HL-60 (cell line): ENCODE data around the gene CLSTN2.

ENCODE experiments used
- DNase-seq, 2 experiments: peaks; one replicate each; pipeline ENCODE4 v3.0.0-alpha.2; 2010 to 2020; ENCODE audit warnings: low read depth in 1 of 2, low spot score in 1 of 2
- H3K27ac ChIP-seq: fragments of 250-450 bp; sonication (Bioruptor Pico); replicated peaks from 2 replicates; pipeline ENCODE4 v1.5.1; 2020; ENCODE audit warnings: mild to moderate bottlenecking, moderate library complexity
- H3K27me3 ChIP-seq: fragments of 250-450 bp; sonication (Bioruptor Pico); 2 replicates; pipeline ENCODE4 v1.5.1; 2021; ENCODE audit warnings: mild to moderate bottlenecking, moderate library complexity; ENCODE audit not compliant: insufficient read depth, poor library complexity, severe bottlenecking
- H3K4me3 ChIP-seq: replicated peaks from 2 replicates; pipeline ENCODE4 v1.5.1; 2011; ENCODE audit warnings: mild to moderate bottlenecking, control low read depth, low read length; ENCODE audit not compliant: insufficient read depth
- GABPA ChIP-seq: IDR thresholded peaks from 2 replicates; pipeline ENCODE4 v1.6.1; 2012; ENCODE audit warnings: low read depth
- POLR2AphosphoS5 ChIP-seq: IDR thresholded peaks from 2 replicates; pipeline ENCODE4 v1.6.1; 2012; ENCODE audit warnings: low read depth
- REST ChIP-seq: IDR thresholded peaks from 2 replicates; pipeline ENCODE4 v1.6.1; 2012; ENCODE audit warnings: low read depth; ENCODE audit not compliant: insufficient replicate concordance
- SPI1 ChIP-seq: IDR thresholded peaks from 2 replicates; pipeline ENCODE4 v1.6.1; 2012; ENCODE audit warnings: low read depth, mild to moderate bottlenecking, borderline replicate concordance
- TF ChIP-seq, protein P1 (sequence below): IDR thresholded peaks from one replicate; pipeline ENCODE4 v1.5.1; 2011; ENCODE audit warnings: low read length, control low read depth, inconsistent platforms; ENCODE audit not compliant: insufficient read depth

CLSTN2 gene

DNA sequence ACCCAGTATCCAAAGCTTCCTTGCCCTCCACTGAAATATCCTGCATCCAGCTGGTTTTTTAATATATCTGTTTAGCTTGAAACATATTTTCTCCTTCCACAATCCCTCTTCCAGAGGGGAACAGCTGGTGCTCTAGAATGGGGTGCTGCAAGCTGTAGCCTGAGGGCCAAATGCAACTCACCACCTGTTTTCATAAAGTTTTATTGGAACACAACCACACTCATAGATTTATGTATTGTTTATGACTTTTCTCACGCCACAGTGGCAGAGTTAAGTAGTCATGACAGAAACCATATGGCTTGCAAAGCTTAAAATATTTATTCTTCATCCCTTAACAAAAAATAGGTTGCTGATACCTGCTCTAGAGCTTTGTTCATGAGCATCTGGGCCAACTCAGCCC, 298.7 kb downstream of the CLSTN2 start:
- no peak overlapping the region for H3K27ac ChIP-seq
- TF ChIP-seq POLR2AphosphoS5 (no peak), REST (no peak), SPI1 (no peak), GABPA (no peak)
- TF ChIP-seq, protein P1, sequence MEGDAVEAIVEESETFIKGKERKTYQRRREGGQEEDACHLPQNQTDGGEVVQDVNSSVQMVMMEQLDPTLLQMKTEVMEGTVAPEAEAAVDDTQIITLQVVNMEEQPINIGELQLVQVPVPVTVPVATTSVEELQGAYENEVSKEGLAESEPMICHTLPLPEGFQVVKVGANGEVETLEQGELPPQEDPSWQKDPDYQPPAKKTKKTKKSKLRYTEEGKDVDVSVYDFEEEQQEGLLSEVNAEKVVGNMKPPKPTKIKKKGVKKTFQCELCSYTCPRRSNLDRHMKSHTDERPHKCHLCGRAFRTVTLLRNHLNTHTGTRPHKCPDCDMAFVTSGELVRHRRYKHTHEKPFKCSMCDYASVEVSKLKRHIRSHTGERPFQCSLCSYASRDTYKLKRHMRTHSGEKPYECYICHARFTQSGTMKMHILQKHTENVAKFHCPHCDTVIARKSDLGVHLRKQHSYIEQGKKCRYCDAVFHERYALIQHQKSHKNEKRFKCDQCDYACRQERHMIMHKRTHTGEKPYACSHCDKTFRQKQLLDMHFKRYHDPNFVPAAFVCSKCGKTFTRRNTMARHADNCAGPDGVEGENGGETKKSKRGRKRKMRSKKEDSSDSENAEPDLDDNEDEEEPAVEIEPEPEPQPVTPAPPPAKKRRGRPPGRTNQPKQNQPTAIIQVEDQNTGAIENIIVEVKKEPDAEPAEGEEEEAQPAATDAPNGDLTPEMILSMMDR = no peak
- DNase-seq = no peak
- no peaks in the 10 kb centered on the region for H3K27me3 ChIP-seq
- H3K4me3 ChIP-seq = no peak overlapping the region

DNA sequence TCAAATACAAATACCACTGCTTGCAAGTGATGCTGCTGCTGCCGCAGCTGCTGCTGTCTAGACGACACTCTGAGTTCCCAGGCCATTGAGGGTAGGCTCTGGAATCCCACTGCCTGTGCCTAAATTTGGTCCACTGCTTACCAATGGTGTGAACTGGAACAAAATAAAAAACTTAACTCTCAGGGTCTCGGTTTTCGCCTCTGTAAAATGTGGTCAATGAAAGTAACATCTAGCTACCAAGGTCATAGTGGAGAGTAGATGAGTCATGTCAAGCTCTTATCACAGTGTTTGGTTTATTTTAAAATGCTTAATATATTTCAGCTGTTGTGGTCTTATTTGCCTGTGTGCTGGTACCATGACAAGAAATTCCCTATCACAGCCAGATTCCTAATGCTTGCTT, 299.3 kb downstream of the CLSTN2 start:
- H3K27me3 ChIP-seq = no peaks in the 10 kb centered on the region
- DNase-seq = no peak
- TF ChIP-seq, protein P1 = no peak
- TF ChIP-seq REST (no peak), SPI1 (no peak), POLR2AphosphoS5 (no peak), GABPA (no peak)

DNA sequence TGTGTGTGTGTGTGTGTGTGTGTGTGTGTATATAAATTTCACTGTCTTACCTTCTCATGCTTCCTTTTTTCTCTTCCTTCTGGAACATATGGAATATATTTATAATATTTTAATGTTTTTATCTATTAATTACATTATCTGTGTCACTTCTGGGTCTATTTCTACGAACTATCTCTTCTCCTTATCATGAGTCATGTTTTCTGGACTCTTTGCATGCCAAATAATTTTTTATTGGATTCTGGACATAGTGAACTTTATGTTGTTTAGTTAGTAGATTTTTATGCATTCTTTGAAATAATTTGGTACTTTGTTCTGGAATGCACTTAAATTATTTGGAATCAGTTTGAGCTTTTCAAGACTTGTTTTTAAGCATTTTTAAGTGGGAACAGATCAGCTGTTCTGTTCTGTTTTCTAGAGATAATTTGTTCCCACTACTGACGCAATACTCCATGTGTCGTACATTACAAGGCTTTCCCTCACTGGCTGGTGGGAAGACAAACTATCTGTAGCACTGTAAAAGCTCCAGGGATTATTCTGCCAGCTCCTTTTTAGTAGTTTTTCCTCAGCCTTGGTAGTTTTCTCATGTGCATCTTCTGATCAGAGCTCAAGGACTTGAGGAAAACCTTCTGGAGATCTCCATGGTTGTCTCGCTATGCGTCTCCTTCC, 302.0 kb downstream of the CLSTN2 start:
- Histone ChIP-seq H3K27ac (no peak overlapping the region), H3K27me3 (no peaks in the 10 kb centered on the region), H3K4me3 (no peak overlapping the region)
- DNase-seq = no peak
- TF ChIP-seq, protein P1 = no peak
- TF ChIP-seq GABPA (no peak), POLR2AphosphoS5 (no peak), REST (no peak), SPI1 (no peak)

More for the DNA sequence above, 299.3 kb downstream of the CLSTN2 start:
- Histone ChIP-seq H3K27ac (no peak overlapping the region), H3K4me3 (no peak overlapping the region)
